GM12878 (cell line): ENCODE data around the gene SLC6A3. TPM values are rescaled to one million over a fixed set of nuclear protein-coding genes. Genes with fewer than 3 reads are reported as not detected.

Experiments used
- ATAC-seq: fragments of 200-7000 bp; cut with Tn5 transposase; 3 replicates; pipeline ENCODE4 v1.9.1; 2020; ENCODE audit warnings: mild to moderate bottlenecking, moderate library complexity
- BruUV-seq: library from RNA; stranded (reverse); fragments of 400-500 nt; replicated peaks from 2 replicates; lab custom pipeline; 2021; lab: Mats Ljungman, UMichigan
- CTCF ChIA-PET: fragments of 300-600 bp; sonication (Branson Sonifier 250); formaldehyde crosslinking; extraction: SDS; loops from one replicate; lab custom pipeline; 2021; ENCODE audit warnings: inconsistent platforms; lab: Yijun Ruan, JAX
- POLR2A ChIA-PET: fragments of 350-600 bp; formaldehyde crosslinking; extraction: SDS; loops from one replicate; lab custom pipeline; 2021; ENCODE audit warnings: inconsistent platforms; lab: Charles Lee
- RAD21 ChIA-PET: fragments of 300-600 bp; sonication (Branson Sonifier 250); formaldehyde crosslinking; loops from one replicate; lab custom pipeline; 2023; ENCODE audit warnings: antibody characterized with exemption; ENCODE audit not compliant: unreplicated experiment; lab: Charles Lee
- SMC1A ChIA-PET: fragments of 300-600 bp; sonication (Branson Sonifier 250); formaldehyde crosslinking; loops from one replicate; lab custom pipeline; 2023; ENCODE audit not compliant: unreplicated experiment, uncharacterized antibody; lab: Charles Lee
- DNase-seq: peaks from one replicate; pipeline ENCODE4 v3.0.0-alpha.2; 2011; ENCODE audit warnings: low read depth, low spot score
- FAIRE-seq: peaks from 3 replicates; lab custom pipeline; 2011; peaks lifted over from hg19 to GRCh38; lab: Jason Lieb, UNC
- H2AFZ ChIP-seq: 2 replicates; pipeline ENCODE4 v1.6.0; 2011; ENCODE audit warnings: low read depth, low read length, control low read depth; ENCODE audit not compliant: control insufficient read depth
- H3K27ac ChIP-seq: 2 replicates; pipeline ENCODE4 v1.5.1; 2011; ENCODE audit warnings: control low read depth; ENCODE audit not compliant: control insufficient read depth, insufficient read depth
- H3K27me3 ChIP-seq, 2 experiments: replicated peaks in 1 of 2; 2 replicates each; pipeline versions ENCODE4 v1.6.0 to v1.6.1; 2011; ENCODE audit warnings: low read length in 1 of 2; ENCODE audit not compliant: control insufficient read depth in 2 of 2, insufficient read depth in 2 of 2
- H3K36me3 ChIP-seq, 2 experiments: 2 replicates each; pipeline ENCODE4 v1.5.1; 2011; ENCODE audit warnings: low read length in 1 of 2; ENCODE audit not compliant: control insufficient read depth in 2 of 2, insufficient read depth in 2 of 2
- H3K4me1 ChIP-seq: 2 replicates; pipeline ENCODE4 v1.6.1; 2011; ENCODE audit warnings: mild to moderate bottlenecking, low read length, moderate library complexity, mixed read lengths; ENCODE audit not compliant: control insufficient read depth, insufficient read depth
- H3K4me2 ChIP-seq: 2 replicates; pipeline ENCODE4 v1.6.0; 2011; ENCODE audit warnings: control low read depth; ENCODE audit not compliant: control insufficient read depth, insufficient read depth
- H3K4me3 ChIP-seq: fragments of 200-600 bp; sonication (generic); 2 replicates; pipeline ENCODE4 v1.5.1; 2016
- H3K79me2 ChIP-seq: 2 replicates; pipeline ENCODE4 v1.6.0; 2011; ENCODE audit warnings: low read length; ENCODE audit not compliant: control insufficient read depth, insufficient read depth
- H3K9ac ChIP-seq: 2 replicates; pipeline ENCODE4 v1.8.0; 2011; ENCODE audit warnings: low read length, control low read depth, mixed read lengths; ENCODE audit not compliant: control insufficient read depth, insufficient read depth
- H3K9me3 ChIP-seq: replicated peaks from 3 replicates; pipeline ENCODE4 v1.5.1; 2011; ENCODE audit warnings: mild to moderate bottlenecking, low read length; ENCODE audit not compliant: control insufficient read depth, insufficient read depth
- H4K20me1 ChIP-seq: 2 replicates; pipeline ENCODE4 v1.6.0; 2011; ENCODE audit not compliant: control insufficient read depth, insufficient read depth
- ATF2 ChIP-seq: IDR thresholded peaks from 2 replicates; pipeline ENCODE4 v1.6.1; 2012; ENCODE audit warnings: low read length, inconsistent platforms
- CTCF ChIP-seq, 3 experiments: IDR thresholded peaks in 2 of 3; conservative IDR thresholded peaks in 1 of 3; 2 replicates each; pipeline ENCODE4 v1.5.1; 2011; ENCODE audit warnings: low read depth in 3 of 3, low read length in 3 of 3, mild to moderate bottlenecking in 3 of 3, control low read depth in 2 of 3, moderate library complexity in 2 of 3, inconsistent platforms in 1 of 3, mixed read lengths in 1 of 3; ENCODE audit not compliant: control insufficient read depth in 2 of 3, insufficient read depth in 1 of 3; ENCODE audit errors: extremely low read depth in 1 of 3
- MEF2B ChIP-seq: fragments of 450-650 bp; IDR thresholded peaks from 2 replicates; pipeline ENCODE4 v1.6.1; 2018; ENCODE audit warnings: mild to moderate bottlenecking, moderate library complexity; ENCODE audit not compliant: partially characterized antibody, poor library complexity, severe bottlenecking
- MXI1 ChIP-seq: fragments of 150-350 bp; IDR thresholded peaks from 2 replicates; pipeline ENCODE4 v1.6.1; 2011; ENCODE audit warnings: low read depth, mild to moderate bottlenecking, inconsistent platforms, low read length, improper control_type of control experiment
- NFIC ChIP-seq: IDR thresholded peaks from 2 replicates; pipeline ENCODE4 v1.6.1; 2012; ENCODE audit warnings: low read depth, mild to moderate bottlenecking, inconsistent platforms, low read length, moderate library complexity
- POLR2AphosphoS5 ChIP-seq: IDR thresholded peaks from 2 replicates; pipeline ENCODE4 v1.6.1; 2011; ENCODE audit warnings: mild to moderate bottlenecking, low read length, inconsistent platforms
- RAD51 ChIP-seq: fragments of 450-650 bp; IDR thresholded peaks from 2 replicates; pipeline ENCODE4 v1.6.1; 2016; ENCODE audit warnings: moderate library complexity, mild to moderate bottlenecking, inconsistent platforms
- RCOR1 ChIP-seq: conservative IDR thresholded peaks from 2 replicates; pipeline ENCODE4 v1.6.1; 2012; ENCODE audit warnings: low read depth, low read length, improper control_type of control experiment
- SIN3A ChIP-seq: IDR thresholded peaks from 2 replicates; pipeline ENCODE4 v1.6.1; 2012; ENCODE audit warnings: low read depth, low read length, improper control_type of control experiment
- SMAD5 ChIP-seq: IDR thresholded peaks from 2 replicates; pipeline ENCODE4 v1.6.1; 2016; ENCODE audit warnings: antibody characterized with exemption, low read depth
- SMARCA5 ChIP-seq: fragments of 450-650 bp; IDR thresholded peaks from 2 replicates; pipeline ENCODE4 v1.6.1; 2017; ENCODE audit warnings: mild to moderate bottlenecking
- SP1 ChIP-seq: IDR thresholded peaks from one replicate; pipeline ENCODE4 v1.6.1; 2011; ENCODE audit warnings: low read depth, low read length
- SRF ChIP-seq, 2 experiments: IDR thresholded peaks; 2 replicates each; pipeline ENCODE4 v1.6.1; 2011; ENCODE audit warnings: low read depth in 2 of 2, low read length in 2 of 2, mild to moderate bottlenecking in 1 of 2, moderate library complexity in 1 of 2
- ZBTB40 ChIP-seq: fragments of 450-650 bp; IDR thresholded peaks from 2 replicates; pipeline ENCODE4 v1.6.1; 2016; ENCODE audit warnings: mild to moderate bottlenecking, moderate library complexity, borderline replicate concordance
- ZNF384 ChIP-seq: IDR thresholded peaks from 2 replicates; pipeline ENCODE4 v1.6.1; 2012; ENCODE audit warnings: low read depth, mild to moderate bottlenecking, low read length, improper control_type of control experiment, borderline replicate concordance
- ZNF622 ChIP-seq: fragments of 450-650 bp; IDR thresholded peaks from 2 replicates; pipeline ENCODE4 v1.6.1; 2017; ENCODE audit warnings: mild to moderate bottlenecking, inconsistent platforms
- ZSCAN29 ChIP-seq: fragments of 450-650 bp; IDR thresholded peaks from 2 replicates; pipeline ENCODE4 v1.6.1; 2017; ENCODE audit warnings: mild to moderate bottlenecking, moderate library complexity
- WGBS: methylation state at CpG from one replicate; pipeline ENCODE4 v1.1.6; 2016; ENCODE audit warnings: low lambda C conversion rate; ENCODE audit not compliant: insufficient replicate concordance, insufficient coverage; ENCODE audit errors: missing lambda C conversion rate; 5-methylcytosine and 5-hydroxymethylcytosine counted together
- in situ Hi-C: fragments of 300-500 bp; cut with MboI; formaldehyde crosslinking; loops from 9 replicates; pipeline ENCODE4 v1.14.3; 2018; ENCODE audit warnings: mixed read lengths
- intact Hi-C: fragments of 100-400 bp; cut with micrococcal nuclease; formaldehyde crosslinking; loops from one replicate; pipeline ENCODE4 v1.14.2; 2022; ENCODE audit not compliant: unreplicated experiment
- polyA plus RNA-seq, 11 experiments: library from polyadenylated mRNA; depleted of rRNA in 4 of 11; unstranded in 6 of 11; stranded (reverse) in 5 of 11; fragments of >200 nt; fragmentation: Nextera tagmentation in 4 of 11; fragmentation: Illumina TruSeq in 1 of 11; extraction: Ambion mirVana in 4 of 11; extraction: Trizol in 1 of 11; gene quantifications; 1 replicate in 1 of 11; 2 replicates in 10 of 11; pipeline versions ENCODE4 v1.2.1 to v1.2.3, GENCODE V29; 2011 to 2016; ENCODE audit warnings: inconsistent platforms in 2 of 11, missing spikeins in 2 of 11, low read depth in 1 of 11
- total RNA-seq, 4 experiments: library from RNA; depleted of rRNA in 3 of 4; stranded (reverse); fragments of >200 nt in 3 of 4; fragmentation: Illumina TruSeq in 1 of 4; extraction: Trizol in 1 of 4; gene quantifications; 2 replicates each; pipeline versions ENCODE4 v1.2.1 to v1.2.3, GENCODE V29; 2013 to 2021

SLC6A3 gene
- total and polyA plus RNA-seq, 10 of the 15 experiments (the other 5 are each of a cell fraction or from before 2014, with no cell fraction given): 0.01 TPM; not detected in 9

GRCh38 chr5:1446602-1447343 lies 1.5 kb upstream of the SLC6A3 start:
- no peak overlapping the region for H3K4me2 ChIP-seq
- SMC1A ChIA-PET: no interaction called here
- no peak overlapping the region for H2AFZ ChIP-seq
- H3K4me1 ChIP-seq: no peaks in the 10 kb centered on the region
- H3K79me2 ChIP-seq: no peaks in the 10 kb centered on the region
- H3K4me3 ChIP-seq: no peak overlapping the region
- intact Hi-C loops (no loop called here), in situ Hi-C loops (no loop called here)
- DNase-seq: no peak
- 39% methylated on average over 15 of the region's 16 CpGs for WGBS
- no peaks in the 10 kb centered on the region for H3K36me3 ChIP-seq
- no TSS peak for BruUV-seq
- peaks cover 8% of the 10 kb centered on the region in 2 experiments for H3K27me3 ChIP-seq
- ATAC-seq: no peak
- POLR2A ChIA-PET: no interaction called here
- FAIRE-seq: no peak
- no peaks in the 10 kb centered on the region; the same call in 2 of the 3 replicates for H3K9me3 ChIP-seq
- CTCF ChIA-PET: no interaction called here
- H3K27ac ChIP-seq: no peak overlapping the region
- no peak overlapping the region for H3K9ac ChIP-seq
- RAD21 ChIA-PET: no interaction called here
- no peaks in the 10 kb centered on the region for H4K20me1 ChIP-seq
- no peak for TF ChIP-seq SIN3A
- no peak for TF ChIP-seq RCOR1
- TF ChIP-seq NFIC: no peak
- no peak for TF ChIP-seq ATF2
- TF ChIP-seq SMAD5: no peak
- no peak for TF ChIP-seq SP1
- TF ChIP-seq CTCF (IDR thresholded peaks at IDR 0.05 in 2 of 3, conservative IDR thresholded peaks at IDR 0.05 in 1 of 3; ENCODE audit: control insufficient read depth in 2 of 3, extremely low read depth in 1 of 3, insufficient read depth in 1 of 3, low read depth in 3 of 3, low read length in 3 of 3): no peak
- TF ChIP-seq MEF2B: no peak
- no peak for TF ChIP-seq POLR2AphosphoS5
- no peak for TF ChIP-seq ZSCAN29
- TF ChIP-seq ZNF622: no peak
- no peak for TF ChIP-seq RAD51
- TF ChIP-seq SMARCA5: no peak
- no peak for TF ChIP-seq ZNF384
- no peak for TF ChIP-seq ZBTB40
- TF ChIP-seq MXI1: no peak
- no peak for TF ChIP-seq SRF (IDR thresholded peaks at IDR 0.05; ENCODE audit: low read depth in 2 of 2, low read length in 2 of 2)
